Stimulated activated CD4-positive, alpha-beta T cell treated with anti-CD3 and anti-CD28 coated beads, Interleukin-4, amount 100 ng/mL, for 48 hours (primary cell): ENCODE results near the gene BAIAP2L2.

ENCODE experiments used
- DNase-seq, 2 donors: peaks; one replicate each; pipeline ENCODE4 v3.0.0-alpha.2; 2020; ENCODE audit warnings: low read depth in 2 of 2

Gene BAIAP2L2

GRCh38 chr22:38107692-38108515, 2.6 kb downstream of the BAIAP2L2 start:
- DNase-seq, result no peak

- DNase-seq, result no peak
Observed at GRCh38 chr22:38106814-38107578, 3.5 kb downstream of the BAIAP2L2 start.

GRCh38 chr22:38104084-38104483, 6.4 kb downstream of the BAIAP2L2 start:
- DNase-seq, result no peak

- no peak for DNase-seq
Observed at GRCh38 chr22:38103641-38104040, 6.8 kb downstream of the BAIAP2L2 start.

GRCh38 chr22:38098410-38099249, 11.9 kb downstream of the BAIAP2L2 start:
- DNase-seq, result no peak

- DNase-seq, result no peak
Observed at GRCh38 chr22:38097557-38098409, 12.7 kb downstream of the BAIAP2L2 start.

- DNase-seq, result no peak
Observed at GRCh38 chr22:38097058-38097457, 13.4 kb downstream of the BAIAP2L2 start.

- no peak for DNase-seq
Observed at GRCh38 chr22:38089474-38089851, 21.0 kb downstream of the BAIAP2L2 start.

GRCh38 chr22:38088629-38089473, 21.6 kb downstream of the BAIAP2L2 start:
- DNase-seq, result no peak

GRCh38 chr22:38087855-38088254, 22.6 kb downstream of the BAIAP2L2 start:
- no peak for DNase-seq

GRCh38 chr22:38086942-38087341, 23.5 kb downstream of the BAIAP2L2 start:
- DNase-seq, result no peak

- DNase-seq, result no peak
Observed at GRCh38 chr22:38086001-38086845, 24.3 kb downstream of the BAIAP2L2 start.

- no peak for DNase-seq
Observed at GRCh38 chr22:38085501-38085900, 25.0 kb downstream of the BAIAP2L2 start.

GRCh38 chr22:38085056-38085455, 25.4 kb downstream of the BAIAP2L2 start:
- DNase-seq, result no peak

- DNase-seq, result no peak
Observed at GRCh38 chr22:38083931-38084631, 26.4 kb downstream of the BAIAP2L2 start, which contains the start of gene SLC16A8. Gene SLC16A8 (minus strand): TSS chr22:38084184. CDS start chr22:38082873, 1,311 bp downstream.

- no peak for DNase-seq
Observed at GRCh38 chr22:38082986-38083710, 27.3 kb downstream of the BAIAP2L2 start.

GRCh38 chr22:38081941-38082828, 28.3 kb downstream of the BAIAP2L2 start:
- DNase-seq, result no peak
